RPMI8226 (cell line): ENCODE results near the gene MKLN1.
"Not testable (repeated sequence)": the region's sequence is repeated elsewhere in the genome, so short reads cannot be mapped to it uniquely, and the experiment has no call there.

Experiments used
- DNase-seq: peaks from one replicate; pipeline ENCODE4 v3.0.0-alpha.2; 2015

Gene MKLN1

DNA sequence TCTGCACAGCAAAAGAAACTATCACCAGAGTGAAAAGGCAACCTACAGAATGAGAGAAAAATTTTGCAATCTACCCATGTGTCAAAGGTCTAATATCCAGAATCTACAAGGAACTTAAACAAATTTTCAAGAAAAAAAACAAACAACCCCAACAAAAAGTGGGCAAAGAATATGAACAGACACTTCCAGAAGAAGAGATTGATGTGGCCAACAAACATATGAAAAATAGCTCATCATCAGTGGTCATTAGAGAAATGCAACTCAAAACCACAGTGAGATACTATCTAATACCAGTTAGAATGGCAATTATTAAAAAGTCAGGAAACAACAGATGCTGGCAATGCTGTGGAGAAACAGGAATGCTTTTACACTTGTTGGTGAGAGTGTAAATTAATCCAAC is 7.1 kb upstream of the MKLN1 start:
- no peak for DNase-seq

DNA sequence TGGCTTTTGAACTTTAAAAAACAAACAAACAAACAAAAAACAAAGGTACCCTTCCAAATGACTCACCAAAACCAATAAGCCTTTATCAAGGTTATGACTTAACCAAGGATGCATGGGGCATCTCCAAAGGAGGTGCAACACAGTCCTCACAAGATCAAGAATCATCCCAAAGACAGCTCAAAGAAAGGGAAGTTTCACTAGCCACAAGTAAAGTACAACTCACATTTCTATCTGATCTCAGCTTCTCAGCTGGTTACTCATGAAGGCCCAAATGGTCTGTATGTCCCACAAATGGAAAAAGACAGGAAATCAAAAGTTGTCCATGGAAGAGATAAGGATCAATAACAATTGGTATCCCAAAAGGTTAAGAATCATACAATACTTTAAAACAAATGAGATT is 6.0 kb upstream of the MKLN1 start:
- DNase-seq = no peak

DNA sequence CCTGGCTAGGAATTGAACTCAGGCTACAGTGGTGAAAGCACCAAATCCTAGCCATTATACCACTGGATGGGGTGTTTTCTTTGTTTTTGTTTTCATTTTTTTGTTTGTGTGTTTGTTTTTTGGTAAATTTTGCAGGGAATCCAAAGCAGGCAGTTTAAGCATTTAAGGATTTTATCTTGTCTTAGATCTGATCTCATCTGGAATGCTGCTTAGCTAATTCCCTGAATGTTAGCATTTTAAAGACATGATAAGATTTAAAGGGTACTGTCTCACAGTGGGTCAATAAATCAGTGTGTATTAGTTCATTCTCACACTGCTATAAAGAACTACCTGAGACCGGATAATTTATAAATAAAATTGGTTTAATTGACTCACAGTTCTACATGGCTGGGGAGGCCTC is 5.6 kb upstream of the MKLN1 start:
- no peak for DNase-seq

DNA sequence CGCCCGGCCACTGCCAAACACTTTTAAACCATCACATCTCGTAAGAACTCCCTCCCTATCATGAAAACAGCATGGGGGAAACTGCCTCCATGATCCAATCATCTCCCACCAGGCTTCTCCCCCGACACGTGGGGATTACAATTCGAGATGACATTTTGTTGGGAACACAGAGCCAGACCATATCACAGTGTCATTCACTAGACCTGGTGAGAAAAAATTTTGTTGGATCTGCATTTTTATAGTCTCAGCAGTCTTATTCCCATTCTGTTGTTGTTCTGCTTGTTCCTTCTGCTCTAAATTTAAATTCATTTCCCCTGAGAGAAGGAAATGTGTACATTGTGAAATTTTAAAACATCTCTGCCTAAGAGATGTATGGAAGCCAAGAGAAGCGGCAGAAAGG is 4.8 kb upstream of the MKLN1 start:
- no peak for DNase-seq

DNA sequence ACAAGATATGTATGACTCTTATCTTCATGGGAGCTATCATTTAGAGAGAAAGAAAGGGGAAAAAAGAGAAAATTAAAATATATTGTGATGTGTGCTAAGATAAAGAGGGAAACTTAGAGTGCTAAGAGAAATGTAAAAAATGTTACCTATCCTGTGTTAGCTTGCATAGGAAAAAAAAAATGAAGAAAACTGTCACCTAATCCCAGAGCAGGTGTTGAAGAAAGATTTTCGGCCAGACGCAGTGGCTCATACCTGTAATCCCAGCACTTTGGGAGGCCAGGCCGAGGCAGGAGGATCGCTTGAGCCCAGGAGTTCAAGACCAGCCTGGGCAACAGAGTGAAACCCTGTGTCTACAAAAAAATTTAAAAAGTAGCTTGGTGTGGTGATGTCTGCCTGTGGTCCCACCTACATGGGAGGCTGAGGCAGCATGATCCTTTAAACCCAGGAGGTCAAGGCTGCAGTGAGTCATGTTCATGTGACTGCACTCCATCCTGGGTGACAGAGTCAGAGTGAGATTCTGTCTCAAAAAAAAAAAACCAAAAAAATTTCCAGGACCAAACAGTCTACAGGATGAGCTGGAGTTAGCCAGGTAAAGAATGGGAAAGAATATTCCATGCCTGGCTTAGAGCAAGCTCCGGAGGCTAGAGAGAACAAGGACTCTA is 2.4 kb upstream of the MKLN1 start:
- no peak for DNase-seq

DNA sequence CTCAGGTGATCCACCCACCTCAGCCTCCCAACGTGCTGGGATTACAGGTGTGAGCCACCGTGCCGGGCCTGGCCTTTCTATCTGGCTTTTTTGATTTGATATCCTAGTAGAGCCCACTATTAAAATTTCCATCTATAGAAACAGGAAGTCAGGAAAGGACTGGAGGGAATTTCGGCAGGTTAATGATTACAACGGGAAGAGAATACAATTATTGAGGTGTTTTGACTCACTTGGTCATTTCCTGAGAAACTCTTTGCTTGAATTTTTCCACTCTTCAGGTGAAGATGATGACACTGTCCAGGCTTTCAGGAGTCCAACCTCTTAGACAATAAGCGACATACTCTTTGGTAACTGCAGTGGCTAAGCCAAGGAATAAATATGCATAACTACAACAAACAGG is 1.1 kb upstream of the MKLN1 start:
- no peak for DNase-seq

DNA sequence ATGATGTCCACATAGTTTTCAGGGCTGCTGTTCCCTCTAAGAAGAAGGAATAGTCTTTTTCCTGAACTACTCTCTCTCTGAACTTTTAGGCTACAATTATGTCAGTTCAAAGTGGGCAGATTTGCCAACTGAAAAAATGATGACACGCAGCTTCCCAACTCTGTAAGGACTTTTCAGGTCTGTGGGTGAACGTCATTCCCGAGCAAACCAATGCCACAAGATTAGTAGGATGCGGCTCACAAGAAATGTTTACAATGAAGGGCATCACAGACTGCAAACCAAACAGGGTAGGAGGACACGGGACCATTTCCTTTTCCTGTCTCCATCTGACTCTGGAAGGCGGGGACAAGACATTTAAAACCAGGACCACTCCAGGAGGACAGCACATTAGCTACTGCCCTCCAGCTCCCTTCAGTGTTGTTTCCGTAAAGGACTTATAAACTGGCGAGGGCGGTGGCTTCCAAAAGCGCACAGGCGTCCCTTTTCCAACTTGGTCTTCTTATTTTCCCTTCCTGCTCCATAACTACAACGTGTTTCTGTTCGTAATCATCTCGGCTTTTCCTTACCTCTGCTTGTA is 539 bp upstream of the MKLN1 start:
- peak; percentile 40 for DNase-seq

DNA sequence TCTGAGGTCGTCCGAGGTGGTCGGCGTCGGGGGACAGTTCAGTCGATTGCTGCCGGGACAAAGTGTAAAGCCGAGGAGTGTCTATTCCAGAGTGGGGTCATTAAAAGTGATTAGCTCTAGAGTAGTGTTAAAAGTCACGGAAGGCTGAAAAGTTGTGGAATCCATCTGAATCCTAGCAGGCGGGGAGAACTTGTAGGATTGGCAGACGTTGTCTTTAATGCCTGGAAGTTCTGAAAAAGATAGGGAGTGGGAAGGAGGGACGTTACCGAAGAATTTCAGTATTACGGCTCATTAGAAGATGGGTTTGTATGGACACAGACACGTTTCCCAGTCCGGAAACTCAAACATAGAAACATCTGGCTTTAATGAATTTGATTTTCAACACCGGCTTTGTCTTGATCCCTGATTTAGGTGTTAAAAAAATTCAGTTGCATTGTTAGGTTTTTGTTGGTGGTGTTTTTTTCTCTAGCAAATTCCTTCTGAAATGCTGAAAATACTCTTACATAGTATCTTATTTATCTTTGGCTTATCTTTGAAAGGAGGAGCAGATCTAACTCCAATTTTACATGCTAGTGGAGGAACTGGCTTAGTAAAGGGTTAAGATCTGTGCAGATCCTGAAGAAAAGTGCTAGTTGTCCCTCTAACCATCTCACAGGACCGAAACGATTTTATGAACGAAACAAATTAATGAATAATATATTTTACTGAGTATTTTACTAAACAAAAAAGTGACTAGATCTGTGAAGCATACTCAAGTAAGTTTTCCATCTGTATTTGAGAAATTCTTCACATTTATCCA is 900 bp downstream of the MKLN1 start:
- DNase-seq = peak; percentile 27

DNA sequence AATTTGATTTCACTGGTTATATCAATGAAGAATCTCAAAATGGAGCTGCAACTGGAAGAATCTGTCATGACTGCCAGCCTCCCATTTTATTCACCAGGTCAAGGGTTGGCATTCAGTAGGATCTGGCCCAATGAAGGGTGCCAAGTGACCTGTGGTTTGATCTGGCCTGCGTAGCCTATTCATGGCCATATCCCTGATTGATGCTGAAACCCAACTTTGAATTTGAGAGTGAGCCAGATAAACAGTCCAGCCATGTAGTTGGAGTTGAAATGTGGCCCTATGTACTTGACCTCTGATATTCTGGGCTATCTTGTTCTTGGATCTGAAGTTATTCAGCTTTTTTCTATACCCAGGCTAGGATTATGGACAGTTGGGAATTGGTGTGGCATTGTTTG is 1.5 kb downstream of the MKLN1 start:
- no peak for DNase-seq

DNA sequence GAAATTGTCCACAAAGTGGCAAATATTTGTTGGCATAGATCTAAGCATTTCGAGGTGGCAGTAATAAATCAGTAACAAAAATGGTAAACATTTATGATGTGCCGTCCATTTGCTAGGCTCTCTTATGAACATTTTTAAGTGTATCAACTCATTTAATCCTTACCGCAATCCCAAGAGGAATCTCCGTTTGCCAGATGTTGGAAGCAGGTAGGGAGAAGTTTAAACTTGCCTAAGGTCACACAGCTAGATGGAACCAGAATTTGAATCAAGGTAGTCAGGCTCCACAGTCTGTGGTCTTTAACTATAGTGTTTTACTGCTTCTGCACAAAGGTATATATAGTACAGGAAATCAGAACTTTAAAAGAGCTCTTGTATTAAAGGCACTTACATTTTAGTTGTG is 2.6 kb downstream of the MKLN1 start:
- no peak for DNase-seq

DNA sequence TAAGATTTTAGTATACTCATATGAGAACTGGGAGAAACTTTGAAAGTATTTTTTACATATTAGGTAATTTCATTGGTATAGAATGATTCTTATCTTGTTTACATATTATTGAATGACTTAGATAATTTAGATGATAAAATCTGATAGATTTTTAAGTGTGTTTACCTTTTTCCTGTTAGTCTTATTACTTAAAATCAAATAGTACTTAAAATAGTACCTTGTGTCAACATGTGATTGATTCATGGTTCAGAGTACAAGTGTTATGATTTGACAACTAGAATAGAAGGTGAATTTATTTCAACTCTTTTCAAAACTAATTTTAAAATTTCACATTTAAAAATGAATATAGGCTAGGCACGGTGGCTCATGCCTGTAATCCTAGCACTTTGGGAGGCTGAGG is 4.1 kb downstream of the MKLN1 start:
- DNase-seq = no peak

DNA sequence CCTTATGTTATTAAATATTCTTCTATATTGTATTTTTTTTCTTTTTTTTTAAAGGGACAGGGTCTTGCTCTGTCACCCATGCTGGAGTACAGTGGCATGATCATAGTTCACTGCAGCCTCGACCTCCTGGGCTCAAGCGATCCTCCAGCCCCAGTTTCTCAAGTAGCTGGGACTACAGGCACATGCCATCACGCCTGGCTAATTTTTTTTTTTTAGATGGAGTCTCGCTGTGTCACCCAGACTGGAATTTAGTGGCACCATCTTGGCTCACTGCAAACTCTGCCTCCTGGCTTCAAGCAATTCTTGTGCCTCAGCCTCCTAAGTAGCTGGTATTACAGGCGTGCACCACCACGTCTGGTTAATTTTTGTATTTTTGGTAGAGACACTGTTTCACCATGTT is 5.1 kb downstream of the MKLN1 start:
- DNase-seq = not testable (repeated sequence)

DNA sequence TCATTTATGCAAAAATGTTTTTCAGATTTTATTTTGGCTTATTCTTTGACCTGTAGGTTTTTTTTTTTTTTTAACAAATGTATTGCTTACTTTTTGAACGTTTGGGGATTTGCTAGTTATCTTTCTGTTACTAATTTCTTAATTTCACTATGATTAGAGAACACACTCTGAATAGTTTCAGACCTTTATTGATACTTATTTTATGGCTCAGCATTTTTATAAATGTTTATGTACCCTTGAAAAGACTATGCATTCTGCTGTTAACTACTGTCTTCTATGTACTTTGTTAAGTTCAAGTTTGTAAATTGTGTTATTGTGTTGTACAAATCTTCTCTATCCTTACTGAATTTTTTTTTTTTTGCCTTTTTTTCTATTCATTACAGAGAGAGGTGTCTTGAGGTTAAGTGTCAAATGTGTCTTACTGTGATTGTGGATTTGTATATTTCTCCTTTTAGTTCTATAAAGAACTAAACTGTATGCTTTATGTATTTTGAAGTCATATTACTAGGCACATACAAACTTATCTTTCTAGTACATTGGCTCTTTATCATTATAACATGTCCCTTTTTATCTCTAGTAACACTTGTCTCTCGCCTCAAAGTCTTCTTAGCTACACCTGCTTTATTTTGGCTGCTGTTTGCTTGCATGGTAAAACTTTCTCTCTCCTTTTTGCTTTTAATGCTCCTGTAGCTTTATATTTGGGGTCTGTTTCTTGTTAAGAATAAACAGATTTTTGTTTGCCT is 8.1 kb downstream of the MKLN1 start:
- DNase-seq = no peak

DNA sequence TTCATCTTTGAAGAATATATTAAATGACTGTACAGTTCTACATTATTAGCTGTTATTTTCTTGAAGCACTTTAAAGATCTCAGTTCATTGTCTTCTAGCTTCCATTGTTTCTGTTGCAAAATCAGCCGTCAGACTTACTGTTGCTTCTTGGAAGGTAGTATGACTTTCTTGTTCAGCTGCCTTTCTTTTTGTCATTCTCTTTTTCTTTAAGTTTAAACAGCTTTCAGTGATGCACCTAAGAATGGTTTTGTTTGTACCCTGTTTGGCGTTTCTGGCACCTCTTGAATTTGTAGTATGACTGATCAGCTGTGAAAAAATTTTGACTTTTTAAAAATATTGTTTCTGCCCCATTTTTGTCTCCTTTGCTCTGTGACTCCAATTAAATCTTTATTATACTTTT is 9.3 kb downstream of the MKLN1 start:
- DNase-seq = no peak

DNA sequence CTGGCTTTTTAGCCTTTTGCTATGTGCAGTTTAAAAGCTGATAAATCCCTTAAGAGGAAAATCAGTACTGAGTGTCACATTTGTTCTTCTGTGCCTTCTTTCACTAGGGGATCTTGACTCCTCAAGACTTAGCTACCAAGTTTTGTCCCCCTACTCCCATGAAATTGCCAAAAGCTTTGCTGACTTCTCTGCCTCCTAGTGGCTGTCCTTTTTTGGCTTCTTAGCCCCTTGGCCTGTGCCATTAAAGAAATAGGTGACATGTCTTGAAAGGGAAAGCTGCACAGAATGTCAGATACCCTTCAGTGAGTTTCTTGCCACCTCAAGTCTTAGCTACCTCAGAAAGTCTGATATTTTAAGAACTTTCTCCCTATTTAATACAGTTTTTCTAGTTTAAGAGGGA is 10.5 kb downstream of the MKLN1 start:
- DNase-seq = no peak

DNA sequence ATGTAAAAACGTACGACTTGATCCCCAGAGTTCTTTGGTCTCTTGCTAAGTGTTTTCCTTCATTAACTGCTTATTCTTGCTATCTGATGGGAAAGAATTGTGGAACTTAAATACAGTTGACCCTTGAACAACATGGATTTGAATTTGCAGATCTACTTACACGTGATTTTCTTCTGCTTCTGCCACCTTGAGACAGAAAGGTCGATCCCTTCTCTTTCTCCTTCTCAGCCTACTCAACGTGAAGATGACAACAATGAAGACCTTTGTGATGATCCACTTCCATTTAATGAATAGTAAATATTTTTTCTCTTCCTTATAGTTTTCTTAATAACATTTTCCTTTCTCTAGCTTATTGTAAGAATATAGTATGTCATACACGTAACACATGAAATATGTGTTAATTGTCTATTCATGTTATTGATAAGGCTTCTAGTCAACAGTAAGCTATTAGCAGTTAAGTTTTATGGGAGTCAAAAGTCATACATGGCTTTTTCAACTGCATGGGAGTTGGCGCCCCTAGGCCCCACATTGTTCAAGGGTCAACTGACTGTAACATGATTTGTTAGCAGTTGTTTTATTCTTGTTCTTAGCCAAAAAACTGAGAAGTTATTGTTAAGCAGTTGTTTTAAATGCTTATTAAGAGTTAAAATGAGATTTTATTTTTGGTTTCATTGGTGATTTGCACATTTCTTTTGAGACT is 11.2 kb downstream of the MKLN1 start:
- no peak for DNase-seq

DNA sequence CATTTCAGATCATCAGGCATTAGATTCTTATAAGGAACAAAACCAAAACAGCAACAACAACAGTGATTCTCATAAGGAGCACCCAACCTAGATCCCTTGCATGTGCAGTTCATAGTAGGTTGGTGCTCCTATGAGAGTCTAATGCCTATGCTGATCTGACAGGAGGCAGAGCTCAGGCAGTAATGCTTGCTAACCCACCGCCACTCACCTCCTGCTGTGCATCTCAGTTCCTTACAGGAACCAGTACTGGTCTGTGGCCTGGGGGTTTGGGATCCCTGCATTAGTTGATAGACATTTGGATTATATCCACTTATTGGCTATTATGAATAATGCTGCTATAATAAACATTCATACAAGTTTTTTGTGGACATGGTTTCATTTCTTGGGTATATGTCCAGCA is 14.0 kb downstream of the MKLN1 start:
- DNase-seq = no peak

DNA sequence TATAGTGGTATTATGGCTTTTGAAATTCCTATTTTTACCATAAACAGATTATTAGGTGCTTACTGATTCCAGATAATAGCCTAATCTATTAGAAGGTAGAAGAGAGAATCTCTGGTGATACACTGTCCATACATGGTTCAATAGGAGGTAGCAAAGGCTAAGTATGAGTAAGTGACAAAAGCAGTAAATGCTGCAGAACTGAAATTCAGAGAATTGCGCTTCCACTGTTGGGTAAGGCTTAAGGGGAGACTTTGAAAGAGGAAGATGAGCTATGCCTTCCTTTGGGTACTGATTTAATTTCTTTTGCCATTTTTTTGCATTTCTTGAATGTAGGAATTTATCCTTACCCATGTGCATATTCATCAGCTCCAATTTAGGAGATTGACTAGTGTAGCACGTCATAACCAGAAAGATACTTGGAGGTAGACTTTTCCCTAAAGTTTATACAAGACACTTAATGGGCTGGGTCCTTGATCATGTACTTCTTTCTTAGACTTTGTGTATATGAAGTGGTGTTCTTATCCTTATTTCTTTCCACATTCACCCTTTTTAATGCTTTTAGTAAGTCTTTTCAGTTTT is 15.3 kb downstream of the MKLN1 start:
- no peak for DNase-seq

DNA sequence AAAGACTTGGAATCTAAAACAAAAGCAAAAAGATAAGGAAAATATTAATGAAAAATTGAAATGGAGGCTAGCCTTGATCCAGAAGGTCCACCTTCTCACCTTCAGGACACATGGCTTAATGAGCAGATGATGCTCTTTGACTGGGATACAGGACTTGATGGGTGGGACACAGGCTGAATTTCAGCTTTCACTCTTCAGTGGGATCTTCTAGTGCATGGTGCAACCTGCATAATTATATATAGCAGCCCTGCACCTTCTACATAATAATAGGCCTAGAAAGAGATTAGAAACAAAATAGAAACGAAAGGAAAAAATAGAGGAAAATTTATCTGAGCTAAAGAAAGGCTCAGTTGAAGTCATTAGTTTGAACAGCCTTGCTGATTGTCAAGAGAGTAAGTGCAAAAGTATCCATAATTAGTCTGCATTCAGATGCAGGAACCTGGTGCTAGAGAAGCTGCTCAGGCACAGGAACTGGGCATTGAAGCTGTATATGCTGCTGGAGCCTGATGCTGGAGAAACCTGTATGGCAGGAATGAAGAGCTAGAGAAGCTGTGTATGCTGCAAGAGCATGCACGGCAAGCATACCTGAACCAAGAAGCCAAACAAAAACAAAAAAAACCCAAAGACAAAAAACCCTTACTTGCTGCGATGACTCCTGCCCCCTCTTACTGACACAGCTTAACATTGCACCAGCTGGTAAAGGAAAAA is 19.4 kb downstream of the MKLN1 start:
- DNase-seq = no peak

DNA sequence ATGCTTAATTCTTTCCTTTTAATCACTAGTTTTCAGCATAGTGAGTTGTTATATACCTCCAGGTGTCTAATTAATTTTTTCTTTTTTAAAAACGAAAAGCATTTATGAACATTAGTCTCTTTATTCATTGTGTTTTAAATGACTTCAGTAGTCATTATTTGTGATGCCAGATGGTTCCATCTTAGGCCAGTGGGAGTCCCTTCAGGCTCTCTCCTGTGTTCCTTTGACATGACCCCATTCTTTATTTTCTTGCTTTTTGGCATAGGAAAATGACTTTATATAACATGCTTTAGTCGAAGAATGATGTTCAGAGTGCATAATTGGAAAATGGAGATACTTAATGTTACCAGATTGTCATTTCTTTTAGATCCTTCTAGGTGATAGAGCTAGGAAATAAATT is 24.4 kb downstream of the MKLN1 start:
- DNase-seq = no peak

DNA sequence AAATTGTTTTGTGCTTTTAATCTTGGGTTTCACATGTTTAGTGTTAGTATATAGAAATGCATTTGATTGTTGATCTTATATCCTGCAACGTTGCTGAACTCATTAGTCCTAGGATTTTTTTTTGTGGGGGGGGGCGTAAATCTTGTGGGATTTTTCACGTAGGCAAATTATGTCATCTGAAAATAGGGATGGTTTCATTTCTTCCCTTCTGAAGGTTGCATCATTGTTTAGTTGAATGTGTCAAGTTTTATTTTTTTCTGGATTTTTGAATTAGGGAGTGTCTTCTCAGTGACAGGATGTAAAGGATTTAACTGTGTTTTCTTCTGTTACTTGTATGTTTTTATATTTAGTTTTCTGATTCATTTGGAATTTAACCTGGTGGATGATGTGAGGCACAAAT is 26.7 kb downstream of the MKLN1 start:
- no peak for DNase-seq
